Endodermal cell (in vitro differentiated cells): ENCODE results near the gene PNLIP. TPM values are rescaled to one million over a fixed set of nuclear protein-coding genes. Genes with fewer than 3 reads are reported as not detected.

Experiments
- DNase-seq: peaks from one replicate; pipeline ENCODE4 v3.0.0-alpha.2; 2017
- H3K27ac ChIP-seq: 2 replicates; pipeline ENCODE4 v1.5.1; 2013; ENCODE audit warnings: mild to moderate bottlenecking, low read depth, low read length, moderate library complexity
- H3K27me3 ChIP-seq: 2 replicates; pipeline ENCODE4 v1.6.1; 2013; ENCODE audit warnings: mild to moderate bottlenecking, low read length, moderate library complexity; ENCODE audit not compliant: insufficient read depth, control insufficient read depth, poor library complexity, severe bottlenecking
- H3K36me3 ChIP-seq: 2 replicates; pipeline ENCODE4 v1.7.0; 2013; ENCODE audit warnings: mild to moderate bottlenecking, low read length, moderate library complexity; ENCODE audit not compliant: control insufficient read depth, insufficient read depth
- H3K4me1 ChIP-seq: one replicate; pipeline ENCODE4 v1.7.0; 2013; ENCODE audit warnings: low read length; ENCODE audit not compliant: control insufficient read depth, insufficient read depth
- H3K4me3 ChIP-seq: 2 replicates; pipeline ENCODE4 v1.5.1; 2013; ENCODE audit warnings: mild to moderate bottlenecking, low read length, moderate library complexity
- H3K9ac ChIP-seq: 2 replicates; pipeline ENCODE4 v1.6.1; 2013; ENCODE audit warnings: mild to moderate bottlenecking, low read length, moderate library complexity; ENCODE audit not compliant: poor library complexity, severe bottlenecking; ENCODE audit errors: extremely low read depth
- H3K9me3 ChIP-seq: 2 replicates; pipeline ENCODE4 v1.6.1; 2013; ENCODE audit warnings: mild to moderate bottlenecking, low read length, moderate library complexity; ENCODE audit not compliant: control insufficient read depth
- H3K27ac Mint-ChIP-seq: 2 replicates; pipeline ENCODE4 v1.8.0; 2020; ENCODE audit warnings: mixed read lengths
- H3K27me3 Mint-ChIP-seq: 2 replicates; pipeline ENCODE4 v1.8.0; 2021; ENCODE audit warnings: mild to moderate bottlenecking, mixed read lengths; ENCODE audit not compliant: insufficient read depth
- H3K36me3 Mint-ChIP-seq: 2 replicates; pipeline ENCODE4 v1.8.0; 2020; ENCODE audit warnings: low read depth, mixed read lengths
- H3K4me1 Mint-ChIP-seq: 2 replicates; pipeline ENCODE4 v1.8.0; 2020; ENCODE audit warnings: mixed read lengths
- H3K4me3 Mint-ChIP-seq: 2 replicates; pipeline ENCODE4 v1.8.0; 2020; ENCODE audit warnings: mild to moderate bottlenecking, moderate library complexity, mixed read lengths
- H3K9me3 Mint-ChIP-seq: 2 replicates; pipeline ENCODE4 v1.8.0; 2020; ENCODE audit warnings: mild to moderate bottlenecking, mixed read lengths
- CTCF ChIP-seq: fragments of 200-600 bp; sonication (generic); conservative IDR thresholded peaks from 2 replicates; pipeline ENCODE4 v1.5.0; 2021; ENCODE audit warnings: antibody characterized with exemption, mild to moderate bottlenecking
- WGBS, 2 experiments: methylation state at CpG; one replicate each; pipeline versions ENCODE4 v1.1.5 to v1.1.7; 2013; ENCODE audit warnings: missing lambda C conversion rate in 2 of 2, mixed read lengths in 1 of 2; ENCODE audit not compliant: insufficient coverage in 1 of 2, insufficient read length in 1 of 2; 5-methylcytosine and 5-hydroxymethylcytosine counted together
- total RNA-seq, 2 donors: library from RNA; stranded (reverse); fragmentation: NEBNext Ultra II Directional in 1 of 2; extraction: Animal tissue kit (Norgen Biotek cat#: 25700) in 1 of 2; gene quantifications; 2 replicates in 1 of 2; 3 replicates in 1 of 2; pipeline ENCODE4 v1.2.1, GENCODE V29; 2021

The PNLIP gene
- total RNA-seq, 2 donors from 2014 or later: not detected

GRCh38 chr10:116608686-116609594 is 63.2 kb downstream of the PNLIP start:
- Mint-ChIP-seq H3K4me3 (peak overlapping the region; percentile 68), H3K9me3 (peaks cover 1% of the 10 kb centered on the region), H3K27me3 (peaks cover 25% of the 10 kb centered on the region), H3K4me1 (no peaks in the 10 kb centered on the region), H3K27ac (peak overlapping the region; percentile 48), H3K36me3 (no peaks in the 10 kb centered on the region)
- H3K27me3 ChIP-seq: peaks cover 13% of the 10 kb centered on the region
- peak; percentile 73 for DNase-seq
- H3K4me3 ChIP-seq: peak overlapping the region; percentile 83
- no peaks in the 10 kb centered on the region for H3K9me3 ChIP-seq
- no peaks in the 10 kb centered on the region for H3K36me3 ChIP-seq
- TF ChIP-seq CTCF: no peak
- H3K9ac ChIP-seq: peak overlapping the region; percentile 41
- WGBS, 2 experiments: 31 to 50% methylated on average over 26 to 41 of the region's 41 CpGs
- H3K27ac ChIP-seq: no peak overlapping the region
- no peaks in the 10 kb centered on the region for H3K4me1 ChIP-seq

GRCh38 chr10:116610443-116611152 is 64.9 kb downstream of the PNLIP start:
- no peak overlapping the region for H3K27ac Mint-ChIP-seq
- peaks cover 28% of the 10 kb centered on the region for H3K27me3 Mint-ChIP-seq
- Histone ChIP-seq H3K27ac (no peak overlapping the region), H3K9me3 (no peaks in the 10 kb centered on the region), H3K36me3 (no peaks in the 10 kb centered on the region), H3K4me3 (no peak overlapping the region), H3K9ac (no peak overlapping the region), H3K27me3 (peaks cover 13% of the 10 kb centered on the region), H3K4me1 (no peaks in the 10 kb centered on the region)
- 92 to 94% methylated on average over 3 to 13 of the region's 13 CpGs for WGBS, 2 experiments
- TF ChIP-seq CTCF: no peak
- DNase-seq: no peak
- H3K4me3 Mint-ChIP-seq: peak overlapping the region; percentile 68
- H3K9me3 Mint-ChIP-seq: peaks cover 7% of the 10 kb centered on the region
- H3K4me1 Mint-ChIP-seq: no peaks in the 10 kb centered on the region
- H3K36me3 Mint-ChIP-seq: no peaks in the 10 kb centered on the region

GRCh38 chr10:116611153-116611545 is 65.4 kb downstream of the PNLIP start:
- Histone ChIP-seq H3K27ac (no peak overlapping the region), H3K36me3 (no peaks in the 10 kb centered on the region), H3K4me1 (no peaks in the 10 kb centered on the region), H3K9ac (no peak overlapping the region), H3K27me3 (peaks cover 13% of the 10 kb centered on the region), H3K4me3 (no peak overlapping the region), H3K9me3 (no peaks in the 10 kb centered on the region)
- Mint-ChIP-seq H3K9me3 (peaks cover 7% of the 10 kb centered on the region), H3K4me3 (no peak overlapping the region), H3K36me3 (no peaks in the 10 kb centered on the region), H3K27ac (no peak overlapping the region), H3K27me3 (peaks cover 28% of the 10 kb centered on the region), H3K4me1 (peaks cover 5% of the 10 kb centered on the region)
- no peak for TF ChIP-seq CTCF
- WGBS, 2 experiments: 87 to 100% methylated on average over 1 to 3 of the region's 3 CpGs
- DNase-seq: no peak
